ENCODE measurements around the gene KAZN.

DNA sequence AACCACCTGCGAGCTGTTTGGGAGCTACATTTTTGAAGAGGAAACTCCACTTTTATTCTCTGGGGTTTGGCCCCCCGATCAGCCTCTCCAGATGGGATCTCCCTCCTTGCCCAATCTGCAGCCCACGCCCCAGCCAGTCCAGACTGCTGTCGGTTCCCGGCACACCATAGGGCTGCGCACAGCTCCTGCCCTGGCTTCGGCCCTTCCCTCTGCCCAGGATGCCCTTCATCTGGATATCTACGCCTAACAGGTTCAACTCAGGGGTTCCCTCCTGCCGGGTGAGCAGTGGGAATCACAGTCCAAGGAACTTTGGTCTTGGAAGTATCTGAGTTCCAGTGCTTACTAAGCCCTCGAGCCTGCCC lies 135.3 kb downstream of the KAZN start:
- TF ChIP-seq, protein P1, sequence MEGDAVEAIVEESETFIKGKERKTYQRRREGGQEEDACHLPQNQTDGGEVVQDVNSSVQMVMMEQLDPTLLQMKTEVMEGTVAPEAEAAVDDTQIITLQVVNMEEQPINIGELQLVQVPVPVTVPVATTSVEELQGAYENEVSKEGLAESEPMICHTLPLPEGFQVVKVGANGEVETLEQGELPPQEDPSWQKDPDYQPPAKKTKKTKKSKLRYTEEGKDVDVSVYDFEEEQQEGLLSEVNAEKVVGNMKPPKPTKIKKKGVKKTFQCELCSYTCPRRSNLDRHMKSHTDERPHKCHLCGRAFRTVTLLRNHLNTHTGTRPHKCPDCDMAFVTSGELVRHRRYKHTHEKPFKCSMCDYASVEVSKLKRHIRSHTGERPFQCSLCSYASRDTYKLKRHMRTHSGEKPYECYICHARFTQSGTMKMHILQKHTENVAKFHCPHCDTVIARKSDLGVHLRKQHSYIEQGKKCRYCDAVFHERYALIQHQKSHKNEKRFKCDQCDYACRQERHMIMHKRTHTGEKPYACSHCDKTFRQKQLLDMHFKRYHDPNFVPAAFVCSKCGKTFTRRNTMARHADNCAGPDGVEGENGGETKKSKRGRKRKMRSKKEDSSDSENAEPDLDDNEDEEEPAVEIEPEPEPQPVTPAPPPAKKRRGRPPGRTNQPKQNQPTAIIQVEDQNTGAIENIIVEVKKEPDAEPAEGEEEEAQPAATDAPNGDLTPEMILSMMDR (IDR thresholded peaks at IDR 0.05 in 8 of 11, conservative IDR thresholded peaks at IDR 0.05 in 3 of 11), result no peak
- no peak for TF ChIP-seq POLR2A (IDR thresholded peaks at IDR 0.05)
